ENCODE measurements around the gene FANCE. TPM values are rescaled to one million over a fixed set of nuclear protein-coding genes. Genes with fewer than 3 reads are reported as not detected.
"Not testable (repeated sequence)": the region's sequence is repeated elsewhere in the genome, so short reads cannot be mapped to it uniquely, and the experiment has no call there.

Gene FANCE
- polyA plus RNA-seq, 4 donors = 1.6 to 10.3 (median 3.1) TPM

GRCh38 chr6:35436071-35436857 lies 15.9 kb upstream of the FANCE start:
- FAIRE-seq (no peak), DNase-seq (peak in 1 of 2 donors; percentile 70)
- Histone ChIP-seq H3K4me3 (ENCODE audit: low read depth in 1 of 3, low read length in 3 of 3) (no peak overlapping the region), H3K27me3 (ENCODE audit: control insufficient read depth in 3 of 3, insufficient read depth in 3 of 3, low read length in 3 of 3) (no peaks in the 10 kb centered on the region), H3K4me1 (ENCODE audit: control insufficient read depth in 3 of 3, insufficient read depth in 2 of 3, low read depth in 1 of 3, low read length in 2 of 3) (peaks cover 0 to 21% (median 8%) of the 10 kb centered on the region in 3 donors), H3K36me3 (ENCODE audit: control insufficient read depth in 3 of 3, insufficient read depth in 2 of 3, low read depth in 1 of 3, low read length in 3 of 3) (no peaks in the 10 kb centered on the region), H3K27ac (ENCODE audit: low read depth in 1 of 3, low read length in 2 of 3) (no peak overlapping the region), H3K9me3 (ENCODE audit: control insufficient read depth in 2 of 2, insufficient read depth in 1 of 2, low read depth in 1 of 2, low read length in 1 of 2) (no peaks in the 10 kb centered on the region)
- WGBS, 3 donors = 38 to 70% (median 49%) methylated on average over 8 of the region's 8 CpGs

GRCh38 chr6:35438378-35439065 lies 13.6 kb upstream of the FANCE start:
- not testable (repeated sequence) for H3K4me3 ChIP-seq (ENCODE audit: low read depth in 1 of 3, low read length in 3 of 3); H3K27me3 ChIP-seq (ENCODE audit: control insufficient read depth in 3 of 3, insufficient read depth in 3 of 3, low read length in 3 of 3); H3K36me3 ChIP-seq (ENCODE audit: control insufficient read depth in 3 of 3, insufficient read depth in 2 of 3, low read depth in 1 of 3, low read length in 3 of 3); H3K27ac ChIP-seq (ENCODE audit: low read depth in 1 of 3, low read length in 2 of 3); FAIRE-seq; H3K9me3 ChIP-seq (ENCODE audit: control insufficient read depth in 2 of 2, insufficient read depth in 1 of 2, low read depth in 1 of 2, low read length in 1 of 2)
- DNase-seq = peak; percentile 48 to 51
- WGBS, 3 donors = 43 to 62% (median 60%) methylated on average over 7 of the region's 7 CpGs
- peaks cover 0 to 18% (median 8%) of the 10 kb centered on the region in 3 donors for H3K4me1 ChIP-seq (ENCODE audit: control insufficient read depth in 3 of 3, insufficient read depth in 2 of 3, low read depth in 1 of 3, low read length in 2 of 3)

- H3K9me3 ChIP-seq (ENCODE audit: control insufficient read depth in 2 of 2, insufficient read depth in 1 of 2, low read depth in 1 of 2, low read length in 1 of 2) = no peaks in the 10 kb centered on the region
- H3K4me1 ChIP-seq (ENCODE audit: control insufficient read depth in 3 of 3, insufficient read depth in 2 of 3, low read depth in 1 of 3, low read length in 2 of 3) = peaks cover 0 to 18% (median 7%) of the 10 kb centered on the region in 3 donors
- H3K4me3 ChIP-seq (ENCODE audit: low read depth in 1 of 3, low read length in 3 of 3) = no peak overlapping the region
- 31 to 41% (median 38%) methylated on average over 3 of the region's 3 CpGs for WGBS, 3 donors
- no peak for DNase-seq
- H3K36me3 ChIP-seq (ENCODE audit: control insufficient read depth in 3 of 3, insufficient read depth in 2 of 3, low read depth in 1 of 3, low read length in 3 of 3) = no peaks in the 10 kb centered on the region
- FAIRE-seq = no peak
- H3K27me3 ChIP-seq (ENCODE audit: control insufficient read depth in 3 of 3, insufficient read depth in 3 of 3, low read length in 3 of 3) = no peaks in the 10 kb centered on the region
- H3K27ac ChIP-seq (ENCODE audit: low read depth in 1 of 3, low read length in 2 of 3) = no peak overlapping the region
These were observed 12.8 kb upstream of the FANCE start for GRCh38 chr6:35439308-35439707.

- Histone ChIP-seq H3K4me3 (ENCODE audit: low read depth in 1 of 3, low read length in 3 of 3) (no peak overlapping the region), H3K27me3 (ENCODE audit: control insufficient read depth in 3 of 3, insufficient read depth in 3 of 3, low read length in 3 of 3) (no peaks in the 10 kb centered on the region), H3K27ac (ENCODE audit: low read depth in 1 of 3, low read length in 2 of 3) (no peak overlapping the region), H3K36me3 (ENCODE audit: control insufficient read depth in 3 of 3, insufficient read depth in 2 of 3, low read depth in 1 of 3, low read length in 3 of 3) (no peaks in the 10 kb centered on the region), H3K4me1 (ENCODE audit: control insufficient read depth in 3 of 3, insufficient read depth in 2 of 3, low read depth in 1 of 3, low read length in 2 of 3) (peaks cover 0 to 6% (median 4%) of the 10 kb centered on the region in 3 donors), H3K9me3 (ENCODE audit: control insufficient read depth in 2 of 2, insufficient read depth in 1 of 2, low read depth in 1 of 2, low read length in 1 of 2) (no peaks in the 10 kb centered on the region)
- FAIRE-seq (no peak), DNase-seq (no peak)
- whole genome bisulfite sequencing, 3 donors = 68 to 86% (median 75%) methylated on average over 3 of the region's 3 CpGs
These were observed 10.9 kb upstream of the FANCE start for GRCh38 chr6:35441205-35441604.

- FAIRE-seq (no peak), DNase-seq (no peak)
- WGBS, 3 donors = 86 to 98% (median 94%) methylated on average over 4 of the region's 4 CpGs
- Histone ChIP-seq H3K4me3 (ENCODE audit: low read depth in 1 of 3, low read length in 3 of 3) (no peak overlapping the region), H3K27me3 (ENCODE audit: control insufficient read depth in 3 of 3, insufficient read depth in 3 of 3, low read length in 3 of 3) (no peaks in the 10 kb centered on the region), H3K4me1 (ENCODE audit: control insufficient read depth in 3 of 3, insufficient read depth in 2 of 3, low read depth in 1 of 3, low read length in 2 of 3) (peaks cover 0 to 2% (median 0%) of the 10 kb centered on the region in 3 donors), H3K9me3 (ENCODE audit: control insufficient read depth in 2 of 2, insufficient read depth in 1 of 2, low read depth in 1 of 2, low read length in 1 of 2) (no peaks in the 10 kb centered on the region), H3K27ac (ENCODE audit: low read depth in 1 of 3, low read length in 2 of 3) (no peak overlapping the region), H3K36me3 (ENCODE audit: control insufficient read depth in 3 of 3, insufficient read depth in 2 of 3, low read depth in 1 of 3, low read length in 3 of 3) (no peaks in the 10 kb centered on the region)
These were observed 10.5 kb upstream of the FANCE start for GRCh38 chr6:35441642-35442041.

GRCh38 chr6:35442693-35443092 lies 9.4 kb upstream of the FANCE start:
- no peak overlapping the region for H3K4me3 ChIP-seq (ENCODE audit: low read depth in 1 of 3, low read length in 3 of 3)
- FAIRE-seq (no peak), DNase-seq (no peak)
- H3K9me3 ChIP-seq (ENCODE audit: control insufficient read depth in 2 of 2, insufficient read depth in 1 of 2, low read depth in 1 of 2, low read length in 1 of 2) = no peaks in the 10 kb centered on the region
- H3K27ac ChIP-seq (ENCODE audit: low read depth in 1 of 3, low read length in 2 of 3) = no peak overlapping the region
- 83 to 89% (median 83%) methylated on average over 5 of the region's 5 CpGs for whole genome bisulfite sequencing, 3 donors
- no peaks in the 10 kb centered on the region for H3K36me3 ChIP-seq (ENCODE audit: control insufficient read depth in 3 of 3, insufficient read depth in 2 of 3, low read depth in 1 of 3, low read length in 3 of 3)
- no peaks in the 10 kb centered on the region for H3K4me1 ChIP-seq (ENCODE audit: control insufficient read depth in 3 of 3, insufficient read depth in 2 of 3, low read depth in 1 of 3, low read length in 2 of 3)
- no peaks in the 10 kb centered on the region for H3K27me3 ChIP-seq (ENCODE audit: control insufficient read depth in 3 of 3, insufficient read depth in 3 of 3, low read length in 3 of 3)

GRCh38 chr6:35443341-35444030 lies 8.7 kb upstream of the FANCE start:
- no peaks in the 10 kb centered on the region for H3K27me3 ChIP-seq (ENCODE audit: control insufficient read depth in 3 of 3, insufficient read depth in 3 of 3, low read length in 3 of 3)
- no peaks in the 10 kb centered on the region for H3K9me3 ChIP-seq (ENCODE audit: control insufficient read depth in 2 of 2, insufficient read depth in 1 of 2, low read depth in 1 of 2, low read length in 1 of 2)
- no peaks in the 10 kb centered on the region for H3K4me1 ChIP-seq (ENCODE audit: control insufficient read depth in 3 of 3, insufficient read depth in 2 of 3, low read depth in 1 of 3, low read length in 2 of 3)
- H3K4me3 ChIP-seq (ENCODE audit: low read depth in 1 of 3, low read length in 3 of 3) = no peak overlapping the region
- DNase-seq = no peak
- H3K27ac ChIP-seq (ENCODE audit: low read depth in 1 of 3, low read length in 2 of 3) = no peak overlapping the region
- 90 to 93% (median 90%) methylated on average over 9 of the region's 9 CpGs for WGBS, 3 donors
- no peak for FAIRE-seq
- H3K36me3 ChIP-seq (ENCODE audit: control insufficient read depth in 3 of 3, insufficient read depth in 2 of 3, low read depth in 1 of 3, low read length in 3 of 3) = no peaks in the 10 kb centered on the region

- H3K4me1 ChIP-seq (ENCODE audit: control insufficient read depth in 3 of 3, insufficient read depth in 2 of 3, low read depth in 1 of 3, low read length in 2 of 3) = no peaks in the 10 kb centered on the region
- no peaks in the 10 kb centered on the region for H3K9me3 ChIP-seq (ENCODE audit: control insufficient read depth in 2 of 2, insufficient read depth in 1 of 2, low read depth in 1 of 2, low read length in 1 of 2)
- FAIRE-seq (no peak), DNase-seq (no peak)
- 50 to 64% (median 52%) methylated on average over 7 of the region's 7 CpGs for WGBS, 3 donors
- no peaks in the 10 kb centered on the region for H3K36me3 ChIP-seq (ENCODE audit: control insufficient read depth in 3 of 3, insufficient read depth in 2 of 3, low read depth in 1 of 3, low read length in 3 of 3)
- no peaks in the 10 kb centered on the region for H3K27me3 ChIP-seq (ENCODE audit: control insufficient read depth in 3 of 3, insufficient read depth in 3 of 3, low read length in 3 of 3)
- no peak overlapping the region for H3K4me3 ChIP-seq (ENCODE audit: low read depth in 1 of 3, low read length in 3 of 3)
- no peak overlapping the region for H3K27ac ChIP-seq (ENCODE audit: low read depth in 1 of 3, low read length in 2 of 3)
These were observed 6.4 kb upstream of the FANCE start for GRCh38 chr6:35445691-35446090.
